Measurements from ENCODE around the gene CAMTA1. TPM values are rescaled to one million over a fixed set of nuclear protein-coding genes. Genes with fewer than 3 reads are reported as not detected.

Gene CAMTA1
- total RNA-seq, 1 experiment from 2014 or later = 69.0 TPM

GRCh38 chr1:7442918-7443317 lies 657.7 kb downstream of the CAMTA1 start:
- DNase-seq (ENCODE audit: low read depth) = no peak

- no peak for DNase-seq (ENCODE audit: low read depth)
Observed at GRCh38 chr1:7444363-7444762, 659.1 kb downstream of the CAMTA1 start.

- DNase-seq (ENCODE audit: low read depth) = no peak
Observed at GRCh38 chr1:7447093-7447492, 661.8 kb downstream of the CAMTA1 start.

GRCh38 chr1:7447736-7448135 lies 662.5 kb downstream of the CAMTA1 start:
- DNase-seq (ENCODE audit: low read depth) = no peak

- DNase-seq (ENCODE audit: low read depth) = no peak
Observed at GRCh38 chr1:7448986-7449385, 663.7 kb downstream of the CAMTA1 start.

- no peak for DNase-seq (ENCODE audit: low read depth)
Observed at GRCh38 chr1:7449750-7450149, 664.5 kb downstream of the CAMTA1 start.

- no peak for DNase-seq (ENCODE audit: low read depth)
Observed at GRCh38 chr1:7450838-7451237, 665.6 kb downstream of the CAMTA1 start.

- DNase-seq (ENCODE audit: low read depth) = no peak
Observed at GRCh38 chr1:7453038-7453437, 667.8 kb downstream of the CAMTA1 start.

GRCh38 chr1:7454052-7454815 lies 669.0 kb downstream of the CAMTA1 start:
- DNase-seq (ENCODE audit: low read depth) = peak; percentile 17

- no peak for DNase-seq (ENCODE audit: low read depth)
Observed at GRCh38 chr1:7454895-7455784, 669.9 kb downstream of the CAMTA1 start.

GRCh38 chr1:7455796-7456721 lies 670.8 kb downstream of the CAMTA1 start:
- DNase-seq (ENCODE audit: low read depth) = no peak

- DNase-seq (ENCODE audit: low read depth) = no peak
Observed at GRCh38 chr1:7456722-7457082, 671.4 kb downstream of the CAMTA1 start.

- DNase-seq (ENCODE audit: low read depth) = no peak
Observed at GRCh38 chr1:7457811-7458210, 672.6 kb downstream of the CAMTA1 start.

- no peak for DNase-seq (ENCODE audit: low read depth)
Observed at GRCh38 chr1:7458946-7459345, 673.7 kb downstream of the CAMTA1 start.

- DNase-seq (ENCODE audit: low read depth) = no peak
Observed at GRCh38 chr1:7459914-7460313, 674.7 kb downstream of the CAMTA1 start.

GRCh38 chr1:7460807-7461206 lies 675.6 kb downstream of the CAMTA1 start:
- DNase-seq (ENCODE audit: low read depth) = no peak

GRCh38 chr1:7462617-7463016 lies 677.4 kb downstream of the CAMTA1 start:
- no peak for DNase-seq (ENCODE audit: low read depth)

GRCh38 chr1:7463526-7463925 lies 678.3 kb downstream of the CAMTA1 start:
- no peak for DNase-seq (ENCODE audit: low read depth)

GRCh38 chr1:7464736-7465135 lies 679.5 kb downstream of the CAMTA1 start:
- no peak for DNase-seq (ENCODE audit: low read depth)

- no peak for DNase-seq (ENCODE audit: low read depth)
Observed at GRCh38 chr1:7467476-7468175, 682.4 kb downstream of the CAMTA1 start.

- peak; percentile 43 for DNase-seq (ENCODE audit: low read depth)
Observed at GRCh38 chr1:7468248-7468647, 683.0 kb downstream of the CAMTA1 start.

Measured in LHCN-M2 (cell line).